ENCODE measurements around the gene OPTC.

DNA sequence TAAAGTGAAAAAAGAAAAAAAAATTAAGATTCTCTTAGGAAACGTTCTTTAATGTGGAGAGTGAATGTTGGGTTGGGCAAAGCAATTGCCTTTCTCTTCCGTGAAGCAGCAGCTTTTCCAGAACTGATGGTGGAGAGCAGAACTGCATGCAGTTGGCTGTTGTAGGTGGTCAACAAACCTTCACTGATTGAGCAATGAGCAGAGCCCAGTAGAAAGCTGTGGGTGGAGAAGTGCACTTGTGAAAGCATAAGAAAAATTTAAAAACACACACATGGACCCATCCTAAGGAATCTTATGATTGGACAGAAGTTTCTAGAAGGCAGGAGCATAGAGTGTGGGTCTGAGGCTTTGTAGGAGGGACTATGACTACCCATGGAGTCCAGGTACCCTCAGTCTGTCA is 13.9 kb upstream of the OPTC start:
- TF ChIP-seq RAD21 (IDR thresholded peaks at IDR 0.05; ENCODE audit: low read depth) (no peak), EGR1 (IDR thresholded peaks at IDR 0.05) (no peak), ZBTB7A (IDR thresholded peaks at IDR 0.05; ENCODE audit: low read depth) (no peak), YY1 (IDR thresholded peaks at IDR 0.05; ENCODE audit: low read depth) (no peak), TCF12 (IDR thresholded peaks at IDR 0.05; ENCODE audit: low read depth) (no peak), EP300 (IDR thresholded peaks at IDR 0.05; ENCODE audit: borderline replicate concordance) (no peak), NFIC (IDR thresholded peaks at IDR 0.05) (no peak), TAF1 (IDR thresholded peaks at IDR 0.05; ENCODE audit: low read depth) (no peak)
- TF ChIP-seq, protein P1, sequence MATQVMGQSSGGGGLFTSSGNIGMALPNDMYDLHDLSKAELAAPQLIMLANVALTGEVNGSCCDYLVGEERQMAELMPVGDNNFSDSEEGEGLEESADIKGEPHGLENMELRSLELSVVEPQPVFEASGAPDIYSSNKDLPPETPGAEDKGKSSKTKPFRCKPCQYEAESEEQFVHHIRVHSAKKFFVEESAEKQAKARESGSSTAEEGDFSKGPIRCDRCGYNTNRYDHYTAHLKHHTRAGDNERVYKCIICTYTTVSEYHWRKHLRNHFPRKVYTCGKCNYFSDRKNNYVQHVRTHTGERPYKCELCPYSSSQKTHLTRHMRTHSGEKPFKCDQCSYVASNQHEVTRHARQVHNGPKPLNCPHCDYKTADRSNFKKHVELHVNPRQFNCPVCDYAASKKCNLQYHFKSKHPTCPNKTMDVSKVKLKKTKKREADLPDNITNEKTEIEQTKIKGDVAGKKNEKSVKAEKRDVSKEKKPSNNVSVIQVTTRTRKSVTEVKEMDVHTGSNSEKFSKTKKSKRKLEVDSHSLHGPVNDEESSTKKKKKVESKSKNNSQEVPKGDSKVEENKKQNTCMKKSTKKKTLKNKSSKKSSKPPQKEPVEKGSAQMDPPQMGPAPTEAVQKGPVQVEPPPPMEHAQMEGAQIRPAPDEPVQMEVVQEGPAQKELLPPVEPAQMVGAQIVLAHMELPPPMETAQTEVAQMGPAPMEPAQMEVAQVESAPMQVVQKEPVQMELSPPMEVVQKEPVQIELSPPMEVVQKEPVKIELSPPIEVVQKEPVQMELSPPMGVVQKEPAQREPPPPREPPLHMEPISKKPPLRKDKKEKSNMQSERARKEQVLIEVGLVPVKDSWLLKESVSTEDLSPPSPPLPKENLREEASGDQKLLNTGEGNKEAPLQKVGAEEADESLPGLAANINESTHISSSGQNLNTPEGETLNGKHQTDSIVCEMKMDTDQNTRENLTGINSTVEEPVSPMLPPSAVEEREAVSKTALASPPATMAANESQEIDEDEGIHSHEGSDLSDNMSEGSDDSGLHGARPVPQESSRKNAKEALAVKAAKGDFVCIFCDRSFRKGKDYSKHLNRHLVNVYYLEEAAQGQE (IDR thresholded peaks at IDR 0.05; ENCODE audit: low read depth): no peak
- TF ChIP-seq, protein P2, sequence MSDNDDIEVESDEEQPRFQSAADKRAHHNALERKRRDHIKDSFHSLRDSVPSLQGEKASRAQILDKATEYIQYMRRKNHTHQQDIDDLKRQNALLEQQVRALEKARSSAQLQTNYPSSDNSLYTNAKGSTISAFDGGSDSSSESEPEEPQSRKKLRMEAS (IDR thresholded peaks at IDR 0.05): no peak
- TF ChIP-seq, protein P3, sequence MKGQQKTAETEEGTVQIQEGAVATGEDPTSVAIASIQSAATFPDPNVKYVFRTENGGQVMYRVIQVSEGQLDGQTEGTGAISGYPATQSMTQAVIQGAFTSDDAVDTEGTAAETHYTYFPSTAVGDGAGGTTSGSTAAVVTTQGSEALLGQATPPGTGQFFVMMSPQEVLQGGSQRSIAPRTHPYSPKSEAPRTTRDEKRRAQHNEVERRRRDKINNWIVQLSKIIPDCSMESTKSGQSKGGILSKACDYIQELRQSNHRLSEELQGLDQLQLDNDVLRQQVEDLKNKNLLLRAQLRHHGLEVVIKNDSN (IDR thresholded peaks at IDR 0.05): no peak
